Stimulated activated CD8-positive, alpha-beta memory T cell treated with anti-CD3 and anti-CD28 coated beads, Interleukin-4, amount 100 ng/mL, for 48 hours (primary cell): ENCODE data around the gene FOXC1.

Experiments
- DNase-seq: peaks from one replicate; pipeline ENCODE4 v3.0.0-alpha.2; 2020

FOXC1 gene

GRCh38 chr6:1609648-1610496 lies at the start of gene FOXC1:
Gene FOXC1 (plus strand): TSS chr6:1609915. CDS start chr6:1610446, 531 bp downstream.
- DNase-seq = peak; percentile 71

- DNase-seq = no peak
These were observed 49.2 kb upstream of the FOXC1 start for GRCh38 chr6:1560281-1561058.

- DNase-seq = no peak
These were observed 48.4 kb upstream of the FOXC1 start for GRCh38 chr6:1561355-1561754.

- DNase-seq = no peak
These were observed 47.4 kb upstream of the FOXC1 start for GRCh38 chr6:1562171-1562955.

GRCh38 chr6:1569377-1569776 lies 40.3 kb upstream of the FOXC1 start:
- no peak for DNase-seq

GRCh38 chr6:1570848-1571247 lies 38.9 kb upstream of the FOXC1 start:
- DNase-seq = no peak

DNA sequence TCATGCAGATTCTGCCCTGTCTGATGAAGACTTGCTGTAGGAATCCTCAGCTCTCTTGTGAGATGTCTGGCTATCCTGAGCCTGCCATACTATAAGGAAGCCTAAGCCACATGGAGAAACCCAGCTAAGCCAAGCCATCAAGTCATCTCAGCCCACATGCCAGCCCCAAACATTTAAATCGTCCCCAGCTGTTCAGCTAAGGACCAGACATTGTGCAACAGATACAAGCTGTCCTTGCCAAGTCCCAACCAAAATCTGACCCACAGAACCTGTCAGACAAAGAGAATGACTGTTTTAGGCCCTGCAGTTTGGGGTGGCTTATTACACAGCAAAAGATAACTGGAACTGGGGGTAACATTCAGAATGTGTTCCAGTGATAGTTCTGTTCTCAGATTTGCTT lies 36.8 kb upstream of the FOXC1 start:
- DNase-seq = no peak

- no peak for DNase-seq
These were observed 35.5 kb upstream of the FOXC1 start for GRCh38 chr6:1574083-1574761.

- no peak for DNase-seq
These were observed 34.9 kb upstream of the FOXC1 start for GRCh38 chr6:1574890-1575209.

DNA sequence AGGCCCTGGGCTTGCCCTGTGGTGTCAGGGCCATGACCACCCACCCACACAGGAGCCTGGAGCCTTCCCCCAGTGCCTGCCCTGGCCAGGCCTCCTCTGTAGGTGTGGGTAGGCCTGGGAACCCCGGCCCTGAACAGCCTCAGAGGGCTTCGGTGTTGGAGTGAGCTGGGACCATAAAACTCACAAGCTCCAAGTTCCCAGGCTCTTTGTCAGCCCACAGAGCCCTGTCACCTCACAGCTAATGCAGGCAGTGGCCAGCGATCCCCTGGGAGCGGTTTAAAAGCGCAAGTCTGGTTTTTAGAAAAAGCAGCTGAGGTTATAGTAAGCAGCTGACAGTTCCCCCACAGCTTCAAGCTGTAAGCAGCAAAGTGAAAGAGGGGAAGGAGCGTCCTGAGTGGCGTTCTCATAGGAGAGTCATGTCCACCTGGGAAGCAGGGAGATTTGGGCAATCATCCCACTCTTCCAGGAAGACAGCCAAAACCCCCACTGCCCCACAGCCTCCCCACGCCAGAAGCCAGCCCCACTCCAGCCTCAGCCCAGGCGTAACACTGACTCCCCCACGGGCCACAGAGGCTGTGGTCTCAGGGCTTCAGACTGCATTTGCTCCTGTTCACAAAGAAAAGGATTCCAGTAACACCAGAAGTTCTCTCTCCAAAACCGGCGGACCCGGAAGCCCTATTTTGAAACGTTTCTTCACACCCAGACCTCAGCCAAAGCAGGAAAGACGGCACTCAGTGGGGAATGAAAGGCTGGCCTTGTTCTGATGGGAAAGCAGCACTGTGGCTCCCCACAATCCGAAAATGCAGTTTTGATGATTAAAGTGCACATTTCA lies 34.3 kb upstream of the FOXC1 start:
- DNase-seq = no peak

GRCh38 chr6:1576166-1576565 lies 33.5 kb upstream of the FOXC1 start:
- no peak for DNase-seq

DNA sequence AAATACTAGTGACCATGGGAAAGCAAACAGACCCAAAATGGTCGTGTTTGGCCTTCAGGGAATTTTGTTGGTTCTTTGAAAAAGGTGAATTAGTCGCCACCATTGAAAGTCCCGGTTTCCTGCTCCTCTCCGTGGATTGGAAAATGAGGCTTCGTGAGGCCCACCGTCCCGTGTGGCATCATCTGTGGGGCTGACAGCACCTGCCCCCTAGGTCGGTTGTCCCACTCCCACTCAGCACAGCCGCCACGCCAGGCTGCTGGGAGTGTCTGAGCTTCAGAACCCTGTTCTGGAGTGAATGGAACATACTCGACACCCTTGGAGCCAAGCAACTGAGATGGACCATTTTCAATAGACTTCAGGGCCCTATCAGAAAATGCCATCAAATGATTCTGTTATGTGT lies 33.0 kb upstream of the FOXC1 start:
- DNase-seq = no peak

- no peak for DNase-seq
These were observed 32.5 kb upstream of the FOXC1 start for GRCh38 chr6:1577146-1577680.

GRCh38 chr6:1577896-1578745 lies 31.6 kb upstream of the FOXC1 start:
- DNase-seq = no peak

GRCh38 chr6:1579096-1579495 lies 30.6 kb upstream of the FOXC1 start:
- no peak for DNase-seq

DNA sequence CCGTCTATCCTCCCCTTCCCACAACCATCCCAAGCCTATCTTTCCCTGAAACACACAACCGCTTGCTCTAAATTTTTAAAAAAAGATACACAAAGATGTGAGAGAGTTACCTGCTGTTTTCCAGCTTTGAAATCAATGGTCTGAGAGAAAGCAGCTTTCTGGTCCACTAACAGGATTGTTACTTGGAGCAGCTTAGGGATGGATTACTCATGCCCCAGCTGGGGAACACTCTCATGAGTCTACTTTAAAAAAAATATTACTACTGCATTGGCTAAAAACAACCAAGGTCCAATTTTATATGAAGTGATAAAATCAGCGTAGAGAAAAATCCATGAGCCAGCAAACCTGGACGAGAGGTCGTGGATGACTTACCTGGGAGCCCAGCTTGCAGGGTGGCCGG lies 29.6 kb upstream of the FOXC1 start:
- DNase-seq = no peak

- no peak for DNase-seq
These were observed 29.1 kb upstream of the FOXC1 start for GRCh38 chr6:1580585-1580984.

GRCh38 chr6:1581120-1581991 lies 28.4 kb upstream of the FOXC1 start:
- no peak for DNase-seq

DNA sequence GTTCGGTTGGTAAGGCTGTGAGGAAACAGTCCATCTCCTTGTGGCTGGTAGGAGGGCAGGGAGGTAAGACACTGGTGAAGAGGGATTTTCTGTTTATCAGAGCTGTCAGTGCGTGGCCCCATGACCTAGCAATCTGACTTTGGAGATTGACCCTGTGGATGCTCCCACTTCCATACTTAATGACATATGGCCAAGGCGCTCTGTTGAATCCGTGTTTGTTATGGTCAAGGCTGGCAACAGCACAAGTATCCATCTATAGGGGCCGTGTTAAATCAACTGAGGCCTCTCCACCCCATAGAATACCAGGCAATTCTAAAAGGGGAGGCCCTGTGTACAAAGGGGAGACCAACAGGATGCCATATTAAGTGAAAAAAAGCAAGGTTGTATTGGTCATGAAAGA lies 25.6 kb upstream of the FOXC1 start:
- DNase-seq = no peak
